Fibroblast of villous mesenchyme (primary cell): Measurements from ENCODE around the gene PSMD14. TPM values are rescaled to one million over a fixed set of nuclear protein-coding genes. Genes with fewer than 3 reads are reported as not detected.

Experiments
- DNase-seq: peaks from one replicate; pipeline ENCODE4 v3.0.0-alpha.2; 2010; ENCODE audit warnings: low read depth
- H3K4me3 ChIP-seq: 2 replicates; pipeline ENCODE4 v1.5.1; 2011; ENCODE audit warnings: low read depth, mild to moderate bottlenecking, low read length
- CTCF ChIP-seq: IDR thresholded peaks from 2 replicates; pipeline ENCODE4 v1.5.1; 2012; ENCODE audit warnings: low read depth, mild to moderate bottlenecking, low read length; ENCODE audit not compliant: insufficient read depth
- total RNA-seq: library from RNA; depleted of rRNA; stranded (reverse); fragments of >200 nt; gene quantifications from 2 replicates; pipeline ENCODE4 v1.2.3, GENCODE V29; 2012

PSMD14 gene
- total RNA-seq, 1 donor = 121 TPM

GRCh38 chr2:161384864-161385263 is 76.6 kb downstream of the PSMD14 start:
- TF ChIP-seq CTCF = no peak
- no peak for DNase-seq
- no peak overlapping the region for H3K4me3 ChIP-seq

GRCh38 chr2:161386228-161386824 is 78.1 kb downstream of the PSMD14 start:
- no peak overlapping the region for H3K4me3 ChIP-seq
- no peak for DNase-seq
- no peak for TF ChIP-seq CTCF

- TF ChIP-seq CTCF = no peak
- no peak for DNase-seq
- H3K4me3 ChIP-seq = no peak overlapping the region
Measured at GRCh38 chr2:161388146-161388779, 80.0 kb downstream of the PSMD14 start.

GRCh38 chr2:161391737-161392506 is 83.7 kb downstream of the PSMD14 start:
- no peak for DNase-seq
- H3K4me3 ChIP-seq = no peak overlapping the region
- no peak for TF ChIP-seq CTCF

GRCh38 chr2:161400076-161400475 is 91.9 kb downstream of the PSMD14 start:
- DNase-seq = no peak
- TF ChIP-seq CTCF = no peak

GRCh38 chr2:161402297-161402696 is 94.1 kb downstream of the PSMD14 start:
- H3K4me3 ChIP-seq = no peak overlapping the region
- no peak for DNase-seq
- TF ChIP-seq CTCF = no peak

More at GRCh38 chr2:161400076-161400475, 91.9 kb downstream of the PSMD14 start:
- H3K4me3 ChIP-seq = no peak overlapping the region
